Mucosa of rectum (tissue), 2 donors: Measurements from ENCODE around the gene GPSM1.

Source experiments
- H3K27ac ChIP-seq, 2 donors: one replicate each; pipeline ENCODE4 v1.7.0; 2013; ENCODE audit warnings: inconsistent platforms in 2 of 2, low read depth in 2 of 2, low read length in 2 of 2
- H3K27me3 ChIP-seq, 2 donors: one replicate each; pipeline ENCODE4 v1.7.0; 2013; ENCODE audit warnings: low read length in 2 of 2; ENCODE audit not compliant: control insufficient read depth in 2 of 2, insufficient read depth in 2 of 2
- H3K36me3 ChIP-seq, 2 donors: one replicate each; pipeline ENCODE4 v1.7.0; 2013; ENCODE audit warnings: low read length in 2 of 2; ENCODE audit not compliant: control insufficient read depth in 2 of 2, insufficient read depth in 2 of 2
- H3K4me1 ChIP-seq, 2 donors: one replicate each; pipeline ENCODE4 v1.7.0; 2013; ENCODE audit warnings: low read length in 2 of 2, mild to moderate bottlenecking in 1 of 2; ENCODE audit not compliant: control insufficient read depth in 2 of 2, insufficient read depth in 2 of 2
- H3K4me3 ChIP-seq, 2 donors: one replicate each; pipeline ENCODE4 v1.7.0; 2013; ENCODE audit warnings: low read length in 2 of 2
- H3K9ac ChIP-seq, 2 donors: one replicate each; pipeline ENCODE4 v1.7.0; 2013; ENCODE audit warnings: low read length in 2 of 2, low read depth in 1 of 2, mild to moderate bottlenecking in 1 of 2
- H3K9me3 ChIP-seq, 2 donors: one replicate each; pipeline ENCODE4 v1.7.0; 2013; ENCODE audit warnings: low read length in 2 of 2; ENCODE audit not compliant: control insufficient read depth in 2 of 2
- donor health status: healthy.
- donor health status: Normal muscosa, but diverticular disease.

GPSM1 gene

GRCh38 chr9:136367296-136368145, 40.2 kb downstream of the GPSM1 start:
- Histone ChIP-seq H3K36me3 (no peaks in the 10 kb centered on the region), H3K9me3 (no peaks in the 10 kb centered on the region), H3K4me1 (peaks cover 7 to 9% of the 10 kb centered on the region in 2 donors), H3K4me3 (no peak overlapping the region), H3K27me3 (no peaks in the 10 kb centered on the region), H3K27ac (no peak overlapping the region), H3K9ac (no peak overlapping the region)

GRCh38 chr9:136368190-136368589, 40.9 kb downstream of the GPSM1 start:
- H3K36me3 ChIP-seq, result no peaks in the 10 kb centered on the region
- H3K27me3 ChIP-seq, result no peaks in the 10 kb centered on the region

GRCh38 chr9:136370037-136370436, 42.7 kb downstream of the GPSM1 start:
- H3K4me1 ChIP-seq, result peaks cover 3 to 7% of the 10 kb centered on the region in 2 donors
- H3K36me3 ChIP-seq, result no peaks in the 10 kb centered on the region
- no peaks in the 10 kb centered on the region for H3K27me3 ChIP-seq
- H3K4me3 ChIP-seq, result no peak overlapping the region
- no peak overlapping the region for H3K9ac ChIP-seq
- H3K27ac ChIP-seq, result no peak overlapping the region
- H3K9me3 ChIP-seq, result no peaks in the 10 kb centered on the region

More at GRCh38 chr9:136368190-136368589, 40.9 kb downstream of the GPSM1 start:
- Histone ChIP-seq H3K4me1 (peaks cover 7 to 10% of the 10 kb centered on the region in 2 donors), H3K9ac (no peak overlapping the region), H3K4me3 (no peak overlapping the region), H3K27ac (no peak overlapping the region), H3K9me3 (no peaks in the 10 kb centered on the region)

GRCh38 chr9:136370687-136371532, 43.6 kb downstream of the GPSM1 start:
- Histone ChIP-seq H3K4me1 (peaks cover 3 to 7% of the 10 kb centered on the region in 2 donors), H3K27ac (no peak overlapping the region), H3K9me3 (no peaks in the 10 kb centered on the region)

GRCh38 chr9:136371533-136371880, 44.2 kb downstream of the GPSM1 start:
- Histone ChIP-seq H3K36me3 (no peaks in the 10 kb centered on the region), H3K4me1 (peaks cover 3 to 7% of the 10 kb centered on the region in 2 donors), H3K9me3 (no peaks in the 10 kb centered on the region), H3K27me3 (no peaks in the 10 kb centered on the region), H3K4me3 (no peak overlapping the region), H3K27ac (no peak overlapping the region), H3K9ac (no peak overlapping the region)

More at GRCh38 chr9:136370687-136371532, 43.6 kb downstream of the GPSM1 start:
- Histone ChIP-seq H3K36me3 (no peaks in the 10 kb centered on the region), H3K9ac (no peak overlapping the region), H3K4me3 (no peak overlapping the region), H3K27me3 (no peaks in the 10 kb centered on the region)

- no peak overlapping the region for H3K4me3 ChIP-seq
- H3K27ac ChIP-seq, result no peak overlapping the region
- H3K27me3 ChIP-seq, result no peaks in the 10 kb centered on the region
- H3K9me3 ChIP-seq, result no peaks in the 10 kb centered on the region
- H3K4me1 ChIP-seq, result peaks cover 3 to 7% of the 10 kb centered on the region in 2 donors
- no peak overlapping the region for H3K9ac ChIP-seq
- H3K36me3 ChIP-seq, result no peaks in the 10 kb centered on the region
These were observed 44.7 kb downstream of the GPSM1 start for GRCh38 chr9:136372006-136372405.

GRCh38 chr9:136372561-136373299, 45.4 kb downstream of the GPSM1 start:
- Histone ChIP-seq H3K4me3 (peak overlapping the region in 1 of 2 donors; percentile 62), H3K9me3 (no peaks in the 10 kb centered on the region)

GRCh38 chr9:136373300-136374182, 46.2 kb downstream of the GPSM1 start, which contains the start of gene CARD9:
CARD9 (minus strand) TSS chr9:136373669; CDS start chr9:136372078, 1,591 bp downstream.
- no peaks in the 10 kb centered on the region for H3K27me3 ChIP-seq
- H3K36me3 ChIP-seq, result no peaks in the 10 kb centered on the region
- H3K4me1 ChIP-seq, result peaks cover 3 to 7% of the 10 kb centered on the region in 2 donors
- no peaks in the 10 kb centered on the region for H3K9me3 ChIP-seq
- peak within 1 kb of the TSS in 1 of 2 donors; percentile 62 for H3K4me3 ChIP-seq
- H3K9ac ChIP-seq, result peak within 1 kb of the TSS; percentile 25 to 47
- H3K27ac ChIP-seq, result peak within 1 kb of the TSS in 1 of 2 donors; percentile 23

More at GRCh38 chr9:136372561-136373299, 45.4 kb downstream of the GPSM1 start:
- no peaks in the 10 kb centered on the region for H3K36me3 ChIP-seq
- H3K9ac ChIP-seq, result peak overlapping the region; percentile 25 to 47
- H3K4me1 ChIP-seq, result peaks cover 3 to 7% of the 10 kb centered on the region in 2 donors
- H3K27ac ChIP-seq, result no peak overlapping the region
- no peaks in the 10 kb centered on the region for H3K27me3 ChIP-seq

GRCh38 chr9:136374183-136374575, 46.8 kb downstream of the GPSM1 start:
- H3K27me3 ChIP-seq, result no peaks in the 10 kb centered on the region
- H3K9me3 ChIP-seq, result no peaks in the 10 kb centered on the region
- H3K36me3 ChIP-seq, result no peaks in the 10 kb centered on the region
- no peak overlapping the region for H3K4me3 ChIP-seq
- no peak overlapping the region for H3K9ac ChIP-seq
- peak overlapping the region in 1 of 2 donors; percentile 23 for H3K27ac ChIP-seq
- peaks cover 3 to 7% of the 10 kb centered on the region in 2 donors for H3K4me1 ChIP-seq
